Testis (tissue), 2 donors: ENCODE measurements around the gene TAAR1.

Source experiments
- CTCF ChIP-seq, 3 experiments: fragments of 450-650 bp in 2 of 3; fragments of 200-600 bp in 1 of 3; sonication (generic) in 1 of 3; IDR thresholded peaks; one replicate each; pipeline ENCODE4 v1.5.1; 2016 to 2019; ENCODE audit warnings: antibody characterized with exemption in 3 of 3, mild to moderate bottlenecking in 2 of 3, moderate library complexity in 1 of 3
- POLR2A ChIP-seq: fragments of 450-650 bp; IDR thresholded peaks from one replicate; pipeline ENCODE4 v1.6.1; 2017; ENCODE audit warnings: antibody characterized with exemption, mild to moderate bottlenecking, moderate library complexity

GRCh38 chr6:132708002-132708401 is 49.0 kb upstream of the TAAR1 start:
- TF ChIP-seq CTCF (IDR thresholded peaks at IDR 0.05): no peak
- TF ChIP-seq POLR2A: no peak
